ENCODE measurements around the gene SEC14L5. TPM values are rescaled to one million over a fixed set of nuclear protein-coding genes. Genes with fewer than 3 reads are reported as not detected.

SEC14L5 gene
- total RNA-seq, 4 donors from 2014 or later = 0.83 to 1.8 (median 1.1) TPM

GRCh38 chr16:4988647-4989046 is 30.5 kb downstream of the SEC14L5 start:
- 93% methylated on average over 5 of the region's 5 CpGs for WGBS
- Histone ChIP-seq H3K4me3 (no peak overlapping the region), H3K4me1 (peaks cover 0 to 10% (median 8%) of the 10 kb centered on the region in 4 donors), H3K27me3 (peaks cover 0 to 55% (median 18%) of the 10 kb centered on the region in 4 donors), H3K36me3 (peaks cover 0 to 4% (median 0%) of the 10 kb centered on the region in 4 donors), H3K27ac (replicated peaks in 1 of 4) (no peak overlapping the region), H3K9me3 (peaks cover 0 to 4% (median 0%) of the 10 kb centered on the region in 4 donors)
- intact Hi-C loops (cut with DNase I) = no loop called here
- DNase-seq (ENCODE audit: extremely low spot score) = no peak
- TF ChIP-seq CTCF (IDR thresholded peaks at IDR 0.05) = no peak
- no peak for TF ChIP-seq POLR2A (IDR thresholded peaks at IDR 0.05; ENCODE audit: low read depth)
- TF ChIP-seq EP300 (IDR thresholded peaks at IDR 0.05) = no peak
- TF ChIP-seq POLR2AphosphoS5 (IDR thresholded peaks at IDR 0.05) = no peak

DNA sequence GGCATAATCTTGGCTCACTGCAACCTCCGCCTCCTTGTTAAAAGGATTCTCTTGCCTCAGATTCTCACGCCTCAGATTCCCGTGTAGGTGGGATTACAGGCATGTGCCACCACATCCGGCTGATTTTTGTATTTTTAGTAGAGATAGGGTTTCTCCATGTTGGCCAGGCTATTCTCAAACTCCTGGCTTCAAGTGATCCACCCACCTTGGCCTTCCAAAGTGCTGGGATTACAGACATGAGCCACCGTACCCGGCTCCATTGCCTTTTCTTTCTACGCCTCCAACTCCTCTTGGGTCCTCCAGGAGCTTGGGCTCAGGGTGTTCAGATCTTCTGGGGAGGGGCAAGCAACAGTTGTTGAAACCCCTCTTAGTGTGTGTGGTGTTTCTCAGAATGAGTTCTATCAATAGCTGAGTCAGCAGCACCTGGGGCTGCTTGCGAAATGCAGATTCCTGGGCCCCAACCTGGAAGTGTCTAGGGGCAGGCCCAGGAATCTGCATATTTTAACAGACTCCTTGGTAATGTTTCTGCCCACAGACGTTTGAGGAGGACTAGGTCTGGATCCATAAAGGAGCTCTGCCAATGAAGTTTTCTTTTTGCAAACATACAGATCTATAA is 31.4 kb downstream of the SEC14L5 start:
- H3K4me3 ChIP-seq = no peak overlapping the region

DNA sequence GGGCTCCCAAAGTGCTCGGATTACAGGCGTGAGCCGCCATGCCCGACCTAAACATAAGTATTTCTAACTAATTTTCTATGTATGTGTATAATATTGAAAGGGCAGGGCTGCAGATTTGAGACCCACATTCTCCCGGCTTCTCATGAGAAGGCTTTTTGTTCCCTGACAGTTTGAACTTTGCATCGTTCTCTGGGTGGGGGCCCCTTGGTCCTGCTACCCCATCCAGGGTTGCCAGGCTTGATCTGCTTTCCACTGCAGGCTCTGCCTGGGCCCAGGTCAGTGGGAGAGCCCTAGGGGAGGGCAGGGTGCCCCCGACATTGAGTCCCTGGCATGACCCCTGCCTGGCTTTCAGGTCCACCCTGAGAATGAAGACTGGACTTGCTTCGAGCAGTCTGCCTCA is 32.3 kb downstream of the SEC14L5 start:
- H3K36me3 ChIP-seq = peaks cover 0 to 4% (median 0%) of the 10 kb centered on the region in 4 donors
- H3K27ac ChIP-seq (replicated peaks in 1 of 4) = no peak overlapping the region
- H3K4me3 ChIP-seq = no peak overlapping the region
- peaks cover 0 to 10% (median 8%) of the 10 kb centered on the region in 4 donors for H3K4me1 ChIP-seq
- H3K27me3 ChIP-seq = peaks cover 0 to 55% (median 18%) of the 10 kb centered on the region in 4 donors
- peaks cover 0 to 4% (median 0%) of the 10 kb centered on the region in 4 donors for H3K9me3 ChIP-seq
- TF ChIP-seq CTCF (IDR thresholded peaks at IDR 0.05) (no peak), EP300 (IDR thresholded peaks at IDR 0.05) (no peak), POLR2A (IDR thresholded peaks at IDR 0.05; ENCODE audit: low read depth) (no peak), POLR2AphosphoS5 (IDR thresholded peaks at IDR 0.05) (no peak)
- 74% methylated on average over 8 of the region's 8 CpGs for WGBS
- intact Hi-C loops (cut with DNase I) = no loop called here
- no peak for DNase-seq (ENCODE audit: extremely low spot score)

More for the DNA sequence above, 31.4 kb downstream of the SEC14L5 start:
- intact Hi-C loops (cut with DNase I) = no loop called here
- H3K36me3 ChIP-seq = peaks cover 0 to 4% (median 0%) of the 10 kb centered on the region in 4 donors
- no peak for TF ChIP-seq POLR2AphosphoS5 (IDR thresholded peaks at IDR 0.05)
- no peak for TF ChIP-seq POLR2A (IDR thresholded peaks at IDR 0.05; ENCODE audit: low read depth)
- no peak for TF ChIP-seq CTCF (IDR thresholded peaks at IDR 0.05)
- no peak for TF ChIP-seq EP300 (IDR thresholded peaks at IDR 0.05)
- H3K4me1 ChIP-seq = peaks cover 0 to 10% (median 8%) of the 10 kb centered on the region in 4 donors
- WGBS = 84% methylated on average over 9 of the region's 9 CpGs
- no peak for DNase-seq (ENCODE audit: extremely low spot score)
- H3K27ac ChIP-seq (replicated peaks in 1 of 4) = no peak overlapping the region
- peaks cover 0 to 55% (median 18%) of the 10 kb centered on the region in 4 donors for H3K27me3 ChIP-seq
- H3K9me3 ChIP-seq = peaks cover 0 to 4% (median 0%) of the 10 kb centered on the region in 4 donors

DNA sequence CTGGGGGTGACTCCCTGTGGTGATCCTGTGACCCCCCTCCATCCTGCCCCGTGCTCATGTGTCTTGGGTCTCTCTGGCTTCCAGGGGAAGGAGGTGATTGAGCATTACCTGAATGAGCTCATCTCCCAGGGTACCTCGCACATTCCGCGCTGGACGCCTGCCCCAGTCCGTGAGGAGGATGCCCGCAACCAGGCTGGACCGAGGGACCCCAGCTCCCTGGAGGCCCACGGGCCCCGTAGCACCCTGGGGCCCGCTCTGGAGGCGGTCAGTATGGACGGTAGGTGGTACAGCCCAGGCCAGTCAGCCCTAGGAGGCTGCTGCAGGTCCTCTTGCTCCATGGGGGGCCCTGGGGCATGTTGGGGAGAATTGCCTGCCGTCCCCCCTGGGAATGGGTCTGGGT is 33.6 kb downstream of the SEC14L5 start:
- intact Hi-C loops (cut with DNase I) = no loop called here
- peaks cover 0 to 4% (median 0%) of the 10 kb centered on the region in 4 donors for H3K36me3 ChIP-seq
- peaks cover 0 to 48% (median 18%) of the 10 kb centered on the region in 4 donors for H3K27me3 ChIP-seq
- DNase-seq (ENCODE audit: extremely low spot score) = no peak
- no peak overlapping the region for H3K4me3 ChIP-seq
- no peak overlapping the region for H3K27ac ChIP-seq (replicated peaks in 1 of 4)
- peaks cover 0 to 10% (median 8%) of the 10 kb centered on the region in 4 donors for H3K4me1 ChIP-seq
- WGBS = 88% methylated on average over 6 of the region's 14 CpGs
- H3K9me3 ChIP-seq = no peaks in the 10 kb centered on the region
- TF ChIP-seq EP300 (IDR thresholded peaks at IDR 0.05) = no peak

DNA sequence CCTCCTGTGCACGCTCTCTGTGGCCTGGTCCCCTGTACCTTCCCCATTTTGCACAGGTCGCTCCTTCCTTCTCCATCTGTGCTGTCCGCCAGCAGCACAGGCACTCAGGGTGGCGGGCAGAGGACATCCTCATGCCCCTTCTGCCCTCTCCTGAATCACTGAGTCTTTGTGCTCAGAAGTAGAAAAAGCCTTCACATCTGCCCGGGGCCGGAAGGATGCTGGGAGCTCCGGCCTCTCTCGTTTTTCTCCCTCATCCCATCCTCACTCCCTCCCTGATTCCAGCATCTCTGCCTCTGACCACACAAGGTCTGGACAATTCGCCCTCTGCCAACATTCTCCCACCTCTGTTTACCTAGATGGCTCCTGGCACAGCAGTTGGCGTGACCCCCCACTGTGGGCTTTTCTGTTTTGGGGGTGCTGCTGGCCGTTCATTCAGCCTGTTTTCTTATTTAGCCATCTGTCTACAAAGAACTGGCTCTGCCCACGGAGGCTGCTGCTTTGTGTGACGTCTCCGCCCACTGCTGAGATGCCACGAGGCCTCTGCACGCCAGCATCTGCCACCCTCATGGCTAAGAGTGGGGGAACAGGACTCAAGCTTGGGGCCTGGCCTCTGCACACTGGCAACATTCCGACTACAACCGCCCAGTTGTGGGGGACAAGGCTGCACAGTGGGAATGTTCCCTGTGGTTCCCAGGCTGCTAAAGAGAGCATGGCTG is 36.7 kb downstream of the SEC14L5 start:
- H3K36me3 ChIP-seq = peaks cover 0 to 4% (median 0%) of the 10 kb centered on the region in 4 donors
- H3K4me1 ChIP-seq = no peaks in the 10 kb centered on the region
- DNase-seq (ENCODE audit: extremely low spot score) = no peak
- intact Hi-C loops (cut with DNase I) = no loop called here
- 77% methylated on average over 16 of the region's 18 CpGs for WGBS
- H3K4me3 ChIP-seq = no peak overlapping the region
- no peak overlapping the region for H3K27ac ChIP-seq (replicated peaks in 1 of 4)
- TF ChIP-seq POLR2A (IDR thresholded peaks at IDR 0.05; ENCODE audit: low read depth) (no peak), EP300 (IDR thresholded peaks at IDR 0.05) (no peak), POLR2AphosphoS5 (IDR thresholded peaks at IDR 0.05) (no peak), CTCF (IDR thresholded peaks at IDR 0.05) (no peak)
- H3K9me3 ChIP-seq = no peaks in the 10 kb centered on the region
- H3K27me3 ChIP-seq = peaks cover 0 to 21% (median 4%) of the 10 kb centered on the region in 4 donors

All from esophagus muscularis mucosa (tissue), 4 donors.